Activated CD4-positive, alpha-beta T cell treated with anti-CD3 and anti-CD28 coated beads, Interleukin-2, amount 10 ng/mL, durations not matched to agents 7 days and 5 days (primary cell): Measurements from ENCODE around the gene BPIFB4. TPM values are rescaled to one million over a fixed set of nuclear protein-coding genes. Genes with fewer than 3 reads are reported as not detected.
A peak's percentile ranks its signal among the peaks of the same experiment; 100 is the strongest.
"Not testable (repeated sequence)": the region's sequence is repeated elsewhere in the genome, so short reads cannot be mapped to it uniquely, and the experiment has no call there.

Experiments
- CTCF ChIA-PET: fragments of 350-600 bp; sonication (Branson Sonifier 250); formaldehyde crosslinking; loops from one replicate; lab custom pipeline; 2021; ENCODE audit warnings: antibody characterized with exemption; lab: Charles Lee
- POLR2A ChIA-PET: fragments of 350-600 bp; sonication (Branson Sonifier 250); formaldehyde crosslinking; loops from one replicate; lab custom pipeline; 2021; ENCODE audit warnings: antibody characterized with exemption; lab: Charles Lee
- DNase-seq: peaks from one replicate; pipeline ENCODE4 v3.0.0-alpha.2; 2020
- H3K27ac Mint-ChIP-seq: one replicate; pipeline ENCODE4 v1.8.0; 2021; ENCODE audit warnings: mild to moderate bottlenecking, moderate library complexity, mixed read lengths
- H3K27me3 Mint-ChIP-seq: one replicate; pipeline ENCODE4 v1.8.0; 2021; ENCODE audit warnings: mixed read lengths
- H3K36me3 Mint-ChIP-seq: one replicate; pipeline ENCODE4 v1.8.0; 2021; ENCODE audit warnings: low read depth, mixed read lengths
- H3K4me1 Mint-ChIP-seq: one replicate; pipeline ENCODE4 v1.8.0; 2021; ENCODE audit warnings: mixed read lengths
- H3K4me3 Mint-ChIP-seq: one replicate; pipeline ENCODE4 v1.8.0; 2021; ENCODE audit warnings: mild to moderate bottlenecking, moderate library complexity, mixed read lengths
- H3K9me3 Mint-ChIP-seq: one replicate; pipeline ENCODE4 v1.8.0; 2021; ENCODE audit warnings: mixed read lengths
- total RNA-seq, 2 experiments: library from RNA; stranded (reverse); gene quantifications; one replicate each; pipeline ENCODE4 v1.2.3, GENCODE V29; 2021

Gene BPIFB4
- total RNA-seq, 2 experiments from 2014 or later, result not detected

- CTCF ChIA-PET, result interaction anchor here (0.8 to 1.9 kb wide), 7 partner anchors 9 to 317 kb away, joined by 3 to 8 read pairs (median 3); no protein-coding TSS in a partner anchor
- H3K4me1 Mint-ChIP-seq, H3K27me3 Mint-ChIP-seq, H3K9me3 Mint-ChIP-seq, POLR2A ChIA-PET, H3K36me3 Mint-ChIP-seq, H3K4me3 Mint-ChIP-seq, H3K27ac Mint-ChIP-seq: not testable (repeated sequence)
- peak; percentile 59 for DNase-seq
These were observed 16.6 kb downstream of the BPIFB4 start for GRCh38 chr20:33095902-33096584.

GRCh38 chr20:33097001-33097400, 17.6 kb downstream of the BPIFB4 start:
- no peaks in the 10 kb centered on the region for H3K9me3 Mint-ChIP-seq
- no peak overlapping the region for H3K4me3 Mint-ChIP-seq
- no peak for DNase-seq
- ChIA-PET CTCF (interaction anchor here (1.4 to 1.9 kb wide), 3 partner anchors 16 to 196 kb away, joined by 3 to 8 read pairs (median 4); no protein-coding TSS in a partner anchor), POLR2A (no interaction called here)
- no peaks in the 10 kb centered on the region for H3K36me3 Mint-ChIP-seq
- H3K27ac Mint-ChIP-seq, result no peak overlapping the region
- H3K4me1 Mint-ChIP-seq, result no peaks in the 10 kb centered on the region
- H3K27me3 Mint-ChIP-seq, result no peaks in the 10 kb centered on the region

- no peaks in the 10 kb centered on the region for H3K27me3 Mint-ChIP-seq
- POLR2A ChIA-PET, result no interaction called here
These were observed 20.5 kb downstream of the BPIFB4 start for GRCh38 chr20:33099843-33100538.

DNA sequence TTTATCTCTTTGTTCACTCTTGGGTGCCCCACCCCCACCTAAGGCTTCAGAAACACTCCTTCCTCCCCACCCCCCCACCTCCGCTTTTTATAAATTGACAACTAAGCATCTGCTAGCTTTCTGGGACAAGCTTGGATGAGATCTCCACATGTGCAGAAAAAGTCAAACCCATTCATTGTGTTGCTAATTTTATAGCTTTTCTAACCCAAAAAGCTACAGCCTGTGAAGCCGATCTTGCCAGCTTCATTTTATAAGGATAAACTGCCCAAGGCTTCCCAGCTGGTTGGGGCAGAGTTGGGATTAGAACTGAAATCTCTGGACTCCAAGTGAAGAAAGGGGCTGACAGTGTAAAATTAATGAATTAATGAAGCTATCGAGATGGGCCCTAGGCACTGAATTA, 24.1 kb downstream of the BPIFB4 start:
- Mint-ChIP-seq H3K27ac (no peak overlapping the region), H3K27me3 (no peaks in the 10 kb centered on the region), H3K9me3 (no peaks in the 10 kb centered on the region), H3K36me3 (no peaks in the 10 kb centered on the region), H3K4me1 (no peaks in the 10 kb centered on the region), H3K4me3 (no peak overlapping the region)
- CTCF ChIA-PET, result no interaction called here
- POLR2A ChIA-PET, result no interaction called here
- no peak for DNase-seq

More at GRCh38 chr20:33099843-33100538, 20.5 kb downstream of the BPIFB4 start:
- Mint-ChIP-seq H3K4me3 (no peak overlapping the region), H3K27ac (no peak overlapping the region), H3K4me1 (no peaks in the 10 kb centered on the region), H3K9me3 (no peaks in the 10 kb centered on the region), H3K36me3 (no peaks in the 10 kb centered on the region)
- CTCF ChIA-PET, result interaction anchor here (1.0 to 1.4 kb wide), 2 partner anchors 188 to 322 kb away, joined by 3 read pairs; no protein-coding TSS in a partner anchor
- DNase-seq, result no peak

DNA sequence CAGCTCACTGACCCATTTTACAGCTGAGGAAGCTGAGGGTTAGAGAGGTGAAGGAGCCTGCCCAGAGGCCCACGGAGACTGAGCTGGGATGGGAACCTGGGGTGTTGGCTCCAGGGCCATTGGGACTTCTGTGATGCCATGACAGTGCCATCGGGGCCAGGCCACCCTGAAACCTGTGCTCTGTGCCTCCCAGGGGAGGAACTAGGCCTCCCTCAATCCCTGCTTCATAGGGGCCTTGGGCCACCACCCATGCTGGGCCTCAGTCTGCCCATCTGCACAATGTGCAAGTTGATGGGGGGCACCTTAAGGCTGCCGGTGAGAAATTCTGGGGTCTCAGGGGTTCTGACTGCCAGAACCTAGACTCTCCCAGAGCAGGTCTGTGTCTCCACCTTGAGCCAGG, 24.9 kb downstream of the BPIFB4 start:
- Mint-ChIP-seq H3K36me3 (no peaks in the 10 kb centered on the region), H3K9me3 (no peaks in the 10 kb centered on the region), H3K27me3 (no peaks in the 10 kb centered on the region), H3K27ac (no peak overlapping the region), H3K4me3 (no peak overlapping the region), H3K4me1 (no peaks in the 10 kb centered on the region)
- ChIA-PET CTCF (no interaction called here), POLR2A (no interaction called here)
- no peak for DNase-seq

DNA sequence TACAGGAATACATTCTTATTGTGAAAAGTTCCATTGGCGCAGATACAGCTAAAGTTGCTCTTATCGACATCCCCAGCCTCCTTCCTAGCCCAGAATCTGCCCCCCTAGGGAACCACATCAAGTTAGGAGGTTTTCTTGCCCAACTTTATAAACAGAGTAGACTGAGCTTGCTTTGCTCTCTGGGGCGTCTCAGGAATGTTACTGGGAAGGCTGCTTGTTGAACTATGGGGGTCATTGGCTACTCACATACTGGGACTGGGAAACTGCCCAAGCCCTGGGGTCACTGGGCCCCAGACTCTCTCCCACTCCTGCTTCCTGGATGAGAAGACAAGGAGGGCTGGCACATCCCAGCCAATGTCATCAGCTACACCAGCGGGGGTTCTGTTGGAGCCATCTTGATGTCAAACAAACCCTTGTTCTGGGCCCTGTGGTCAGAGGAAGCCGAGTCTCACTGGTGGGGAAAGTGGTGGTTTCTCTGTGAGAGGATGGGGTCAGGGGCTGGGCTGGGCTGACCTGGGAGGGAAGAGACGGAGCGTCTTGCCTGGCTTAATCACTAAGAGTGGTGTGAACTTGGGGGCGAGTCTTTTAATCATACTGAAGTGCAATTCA, 26.0 kb downstream of the BPIFB4 start:
- POLR2A ChIA-PET, result no interaction called here
- CTCF ChIA-PET, result interaction anchor here (1.3 kb wide), 1 partner anchor 9 kb away, joined by 3 read pairs; no protein-coding TSS in a partner anchor
- no peak for DNase-seq
- no peaks in the 10 kb centered on the region for H3K9me3 Mint-ChIP-seq
- no peaks in the 10 kb centered on the region for H3K4me1 Mint-ChIP-seq
- no peaks in the 10 kb centered on the region for H3K36me3 Mint-ChIP-seq
- H3K27me3 Mint-ChIP-seq, result no peaks in the 10 kb centered on the region
- H3K27ac Mint-ChIP-seq, result no peak overlapping the region
- no peak overlapping the region for H3K4me3 Mint-ChIP-seq

- POLR2A ChIA-PET, H3K4me1 Mint-ChIP-seq, DNase-seq, H3K27me3 Mint-ChIP-seq, H3K9me3 Mint-ChIP-seq, H3K27ac Mint-ChIP-seq, H3K4me3 Mint-ChIP-seq, H3K36me3 Mint-ChIP-seq: not testable (repeated sequence)
- CTCF ChIA-PET, result interaction anchor here (1.3 kb wide), 1 partner anchor 10 kb away, joined by 3 read pairs; no protein-coding TSS in a partner anchor
These were observed 26.7 kb downstream of the BPIFB4 start for GRCh38 chr20:33106058-33106620.

DNA sequence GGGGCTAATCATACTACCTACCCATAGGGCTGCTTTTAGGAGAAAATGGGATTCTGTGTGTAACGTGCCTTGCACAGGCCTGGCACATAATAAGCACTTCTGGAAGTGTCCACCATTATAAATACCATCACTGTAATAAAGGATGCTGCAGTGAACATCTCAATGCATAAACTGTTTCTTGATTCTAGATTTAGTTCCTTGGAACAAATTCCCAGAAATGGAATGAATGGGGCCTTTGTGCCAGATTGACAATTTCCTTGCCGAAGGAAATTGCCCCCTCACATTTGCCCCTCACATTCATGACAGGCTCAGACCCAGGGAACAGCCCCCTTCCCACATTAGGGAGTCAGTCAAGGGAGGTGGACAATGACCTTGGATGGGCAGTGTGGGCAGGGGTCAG, 29.2 kb downstream of the BPIFB4 start:
- Mint-ChIP-seq H3K27me3 (no peaks in the 10 kb centered on the region), H3K27ac (no peak overlapping the region), H3K9me3 (no peaks in the 10 kb centered on the region), H3K4me3 (no peak overlapping the region), H3K4me1 (no peaks in the 10 kb centered on the region), H3K36me3 (no peaks in the 10 kb centered on the region)
- DNase-seq, result no peak
- ChIA-PET CTCF (no interaction called here), POLR2A (no interaction called here)

- Mint-ChIP-seq H3K4me1 (no peaks in the 10 kb centered on the region), H3K36me3 (no peaks in the 10 kb centered on the region), H3K9me3 (no peaks in the 10 kb centered on the region), H3K27me3 (no peaks in the 10 kb centered on the region), H3K4me3 (no peak overlapping the region), H3K27ac (no peak overlapping the region)
- POLR2A ChIA-PET, result no interaction called here
- CTCF ChIA-PET, result no interaction called here
- DNase-seq, result no peak
These were observed 30.8 kb downstream of the BPIFB4 start for GRCh38 chr20:33110147-33110825.

DNA sequence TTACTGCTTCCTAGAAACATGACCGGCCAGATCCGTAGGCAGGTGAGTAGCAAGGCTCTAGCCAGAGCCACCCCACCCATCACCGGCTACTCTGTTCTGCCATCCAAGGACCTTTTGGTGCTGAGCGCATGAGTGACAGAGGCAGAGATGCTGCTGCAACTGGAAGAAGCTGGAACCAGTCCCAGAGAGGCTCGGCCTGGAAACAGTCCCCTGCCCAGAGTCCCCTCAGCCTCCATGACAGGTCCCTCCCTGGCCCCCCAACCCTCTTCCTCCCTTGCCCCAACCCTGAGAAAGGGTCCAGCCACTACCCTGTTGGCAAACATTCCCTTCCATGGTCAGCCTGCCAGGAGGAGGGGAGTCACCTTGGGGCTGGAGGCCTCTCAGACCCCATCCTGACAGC, 31.9 kb downstream of the BPIFB4 start:
- Mint-ChIP-seq H3K4me3 (no peak overlapping the region), H3K27me3 (no peaks in the 10 kb centered on the region), H3K4me1 (no peaks in the 10 kb centered on the region), H3K9me3 (no peaks in the 10 kb centered on the region), H3K27ac (no peak overlapping the region), H3K36me3 (no peaks in the 10 kb centered on the region)
- DNase-seq, result no peak
- ChIA-PET POLR2A (no interaction called here), CTCF (no interaction called here)

- no peaks in the 10 kb centered on the region for H3K27me3 Mint-ChIP-seq
- CTCF ChIA-PET, result interaction anchor here (1.4 to 1.5 kb wide), 2 partner anchors 11 to 17 kb away, joined by 4 read pairs; no protein-coding TSS in a partner anchor
- no peaks in the 10 kb centered on the region for H3K4me1 Mint-ChIP-seq
- POLR2A ChIA-PET, result no interaction called here
- H3K27ac Mint-ChIP-seq, result no peak overlapping the region
- H3K9me3 Mint-ChIP-seq, result no peaks in the 10 kb centered on the region
- no peak for DNase-seq
- H3K36me3 Mint-ChIP-seq, result no peaks in the 10 kb centered on the region
- no peak overlapping the region for H3K4me3 Mint-ChIP-seq
These were observed 33.3 kb downstream of the BPIFB4 start for GRCh38 chr20:33112547-33113386.
